Parathyroid adenoma (tissue), 2 donors: Measurements from ENCODE around the gene SNHG17.
"Not testable (repeated sequence)": the region's sequence is repeated elsewhere in the genome, so short reads cannot be mapped to it uniquely, and the experiment has no call there.

Source experiments
- H2AFZ ChIP-seq: fragments of 300-600 bp; sonication (generic); one replicate; pipeline ENCODE4 v1.7.0; 2017; ENCODE audit warnings: antibody characterized with exemption, mild to moderate bottlenecking
- H3K27ac ChIP-seq: fragments of 300-600 bp; sonication (generic); one replicate; pipeline ENCODE4 v1.7.0; 2017
- H3K27me3 ChIP-seq: fragments of 300-600 bp; sonication (generic); one replicate; pipeline ENCODE4 v1.7.0; 2017; ENCODE audit warnings: low read length; ENCODE audit not compliant: control insufficient read depth, insufficient read depth
- H3K36me3 ChIP-seq: fragments of 300-600 bp; sonication (generic); one replicate; pipeline ENCODE4 v1.7.0; 2017; ENCODE audit warnings: low read length; ENCODE audit not compliant: control insufficient read depth, insufficient read depth
- H3K4me1 ChIP-seq: fragments of 300-600 bp; sonication (generic); one replicate; pipeline ENCODE4 v1.7.0; 2017; ENCODE audit warnings: control low read depth
- H3K4me2 ChIP-seq: fragments of 300-600 bp; sonication (generic); one replicate; pipeline ENCODE4 v1.7.0; 2017; ENCODE audit warnings: low read length
- H3K4me3 ChIP-seq: fragments of 300-600 bp; sonication (generic); one replicate; pipeline ENCODE4 v1.7.0; 2017; ENCODE audit warnings: low read depth, low read length
- H3K79me2 ChIP-seq: fragments of 300-600 bp; sonication (generic); one replicate; pipeline ENCODE4 v1.7.0; 2017; ENCODE audit warnings: control low read depth
- H3K9ac ChIP-seq: fragments of 300-600 bp; sonication (generic); one replicate; pipeline ENCODE4 v1.7.0; 2017; ENCODE audit warnings: mild to moderate bottlenecking
- H3K9me3 ChIP-seq: fragments of 300-600 bp; sonication (generic); one replicate; pipeline ENCODE4 v1.7.0; 2017; ENCODE audit warnings: low read length; ENCODE audit not compliant: control insufficient read depth
- CTCF ChIP-seq: fragments of 300-600 bp; sonication (generic); IDR thresholded peaks from one replicate; pipeline ENCODE4 v1.7.0; 2017; ENCODE audit warnings: antibody characterized with exemption, mild to moderate bottlenecking
- donor health status: primary hyperparathyroidism.

Gene SNHG17

GRCh38 chr20:38420388-38421085 lies 14.6 kb downstream of the SNHG17 start:
- no peak for TF ChIP-seq CTCF
- no peaks in the 10 kb centered on the region for H3K36me3 ChIP-seq

GRCh38 chr20:38418509-38419204 lies 16.5 kb downstream of the SNHG17 start:
- H3K27me3 ChIP-seq, result no peaks in the 10 kb centered on the region
- no peaks in the 10 kb centered on the region for H3K4me1 ChIP-seq
- no peak overlapping the region for H3K4me2 ChIP-seq
- no peaks in the 10 kb centered on the region for H3K36me3 ChIP-seq
- no peak overlapping the region for H3K27ac ChIP-seq
- H2AFZ ChIP-seq, result no peak overlapping the region
- H3K4me3 ChIP-seq, result no peak overlapping the region
- no peak overlapping the region for H3K9ac ChIP-seq
- H3K9me3 ChIP-seq, result no peaks in the 10 kb centered on the region
- TF ChIP-seq CTCF, result no peak
- no peaks in the 10 kb centered on the region for H3K79me2 ChIP-seq

More at GRCh38 chr20:38420388-38421085, 14.6 kb downstream of the SNHG17 start:
- H3K27ac ChIP-seq, result no peak overlapping the region
- no peak overlapping the region for H3K9ac ChIP-seq
- no peaks in the 10 kb centered on the region for H3K27me3 ChIP-seq
- no peak overlapping the region for H3K4me3 ChIP-seq
- H3K4me2 ChIP-seq, result no peak overlapping the region
- no peaks in the 10 kb centered on the region for H3K9me3 ChIP-seq
- H2AFZ ChIP-seq, result no peak overlapping the region
- H3K4me1 ChIP-seq, result no peaks in the 10 kb centered on the region
- no peaks in the 10 kb centered on the region for H3K79me2 ChIP-seq

- H2AFZ ChIP-seq, result no peak overlapping the region
- no peak for TF ChIP-seq CTCF
- H3K36me3 ChIP-seq, result no peaks in the 10 kb centered on the region
- H3K4me2 ChIP-seq, result no peak overlapping the region
- no peak overlapping the region for H3K9ac ChIP-seq
- H3K27me3 ChIP-seq, result no peaks in the 10 kb centered on the region
- no peak overlapping the region for H3K27ac ChIP-seq
- H3K4me1 ChIP-seq, result no peaks in the 10 kb centered on the region
- H3K4me3 ChIP-seq, result no peak overlapping the region
- no peaks in the 10 kb centered on the region for H3K9me3 ChIP-seq
- H3K79me2 ChIP-seq, result no peaks in the 10 kb centered on the region
These were observed 20.2 kb downstream of the SNHG17 start for GRCh38 chr20:38414769-38415450.

GRCh38 chr20:38412877-38413577 lies 22.1 kb downstream of the SNHG17 start:
- TF ChIP-seq CTCF, result no peak
- Histone ChIP-seq H2AFZ (no peak overlapping the region), H3K36me3 (no peaks in the 10 kb centered on the region), H3K4me2 (no peak overlapping the region), H3K4me3 (no peak overlapping the region), H3K9ac (no peak overlapping the region), H3K27ac (no peak overlapping the region), H3K27me3 (no peaks in the 10 kb centered on the region), H3K4me1 (no peaks in the 10 kb centered on the region), H3K79me2 (no peaks in the 10 kb centered on the region), H3K9me3 (no peaks in the 10 kb centered on the region)

GRCh38 chr20:38407822-38408221 lies 27.3 kb downstream of the SNHG17 start:
- H3K36me3 ChIP-seq, H3K9ac ChIP-seq, H3K4me3 ChIP-seq, H3K4me1 ChIP-seq, H3K79me2 ChIP-seq, H3K27ac ChIP-seq, H3K4me2 ChIP-seq, H3K9me3 ChIP-seq, H3K27me3 ChIP-seq, H2AFZ ChIP-seq: not testable (repeated sequence)
